ENCODE measurements around the gene CYP4F2. TPM values are rescaled to one million over a fixed set of nuclear protein-coding genes. Genes with fewer than 3 reads are reported as not detected.
"Not testable (repeated sequence)": the region's sequence is repeated elsewhere in the genome, so short reads cannot be mapped to it uniquely, and the experiment has no call there.

CYP4F2 gene
- total RNA-seq, 1 experiment from 2014 or later = 1.6 TPM

DNA sequence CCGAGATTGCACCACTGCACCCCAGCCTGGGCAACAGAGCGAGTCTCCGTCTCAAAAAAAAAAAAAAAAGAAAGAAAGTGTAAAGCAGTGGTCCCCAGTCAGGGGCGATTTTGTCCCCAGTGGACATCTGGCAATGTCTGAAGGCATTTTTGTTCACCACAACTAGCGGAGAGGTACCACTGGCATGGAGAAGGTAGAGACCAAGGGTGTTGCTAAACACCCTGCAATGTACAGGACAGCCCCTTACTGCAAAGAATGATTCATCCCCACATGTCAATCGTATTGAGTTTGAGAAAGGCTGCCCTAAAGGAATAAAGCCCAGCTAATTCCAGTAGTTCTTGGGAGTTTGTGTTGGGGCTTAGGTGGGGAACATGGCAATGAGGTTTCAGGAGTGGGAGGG is 38.7 kb downstream of the CYP4F2 start:
- DNase-seq (ENCODE audit: low read depth) = peak; percentile 26

DNA sequence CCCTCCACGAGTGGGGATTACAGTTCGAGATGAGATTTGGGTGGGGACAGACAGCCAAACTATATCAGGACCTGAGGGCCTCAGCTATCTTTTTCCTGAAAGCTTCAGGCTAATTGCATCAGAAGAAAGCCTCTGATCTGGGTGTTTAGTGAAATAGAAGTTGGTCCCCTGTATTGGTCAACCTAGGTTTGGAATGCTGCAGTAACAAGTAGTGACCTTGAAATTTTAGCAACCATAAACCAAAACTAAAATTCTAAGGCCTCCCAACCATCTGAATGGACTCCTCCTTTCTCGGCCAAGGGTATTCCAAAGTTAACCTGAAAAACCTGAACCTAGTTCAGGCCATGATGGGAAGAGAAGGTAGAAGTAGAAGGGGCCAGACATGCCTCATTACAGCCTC is 47.5 kb downstream of the CYP4F2 start:
- DNase-seq (ENCODE audit: low read depth) = no peak

DNA sequence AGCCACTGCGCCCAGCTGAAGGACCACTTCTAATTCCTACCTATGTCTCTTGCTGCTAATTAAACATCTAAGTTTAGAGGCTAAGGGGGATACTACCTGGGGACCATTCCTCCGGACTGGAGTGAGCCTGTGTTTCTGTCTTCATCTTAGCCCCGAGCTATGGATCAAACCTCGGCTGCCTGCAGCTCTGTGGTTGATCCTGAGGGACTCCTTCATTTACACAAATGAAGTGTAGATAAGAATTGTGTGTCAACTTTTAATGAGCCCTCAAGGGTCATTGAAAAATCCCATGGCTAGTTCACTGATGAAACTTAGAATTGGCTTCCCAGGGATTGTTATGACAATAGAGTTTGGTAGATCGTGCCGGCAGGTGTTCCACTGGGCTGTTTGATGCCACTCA is 51.0 kb downstream of the CYP4F2 start:
- DNase-seq (ENCODE audit: low read depth) = no peak

DNA sequence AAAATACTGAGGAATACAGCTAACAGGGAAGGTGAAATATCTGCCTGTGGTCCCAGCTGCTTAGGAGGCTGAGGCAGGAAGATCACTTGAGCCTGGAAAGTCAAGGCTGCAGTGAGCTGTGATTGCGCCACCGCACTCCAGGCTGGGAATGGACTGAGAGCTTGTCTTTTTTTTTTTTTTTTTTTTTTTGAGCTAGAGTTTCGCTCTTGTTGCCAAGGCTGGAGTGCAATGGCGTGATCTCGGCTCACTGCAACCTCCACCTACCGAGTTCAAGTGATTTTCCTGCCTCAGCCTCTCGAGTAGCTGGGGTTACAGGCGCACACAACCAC is 54.0 kb downstream of the CYP4F2 start:
- DNase-seq (ENCODE audit: low read depth) = peak; percentile 42

DNA sequence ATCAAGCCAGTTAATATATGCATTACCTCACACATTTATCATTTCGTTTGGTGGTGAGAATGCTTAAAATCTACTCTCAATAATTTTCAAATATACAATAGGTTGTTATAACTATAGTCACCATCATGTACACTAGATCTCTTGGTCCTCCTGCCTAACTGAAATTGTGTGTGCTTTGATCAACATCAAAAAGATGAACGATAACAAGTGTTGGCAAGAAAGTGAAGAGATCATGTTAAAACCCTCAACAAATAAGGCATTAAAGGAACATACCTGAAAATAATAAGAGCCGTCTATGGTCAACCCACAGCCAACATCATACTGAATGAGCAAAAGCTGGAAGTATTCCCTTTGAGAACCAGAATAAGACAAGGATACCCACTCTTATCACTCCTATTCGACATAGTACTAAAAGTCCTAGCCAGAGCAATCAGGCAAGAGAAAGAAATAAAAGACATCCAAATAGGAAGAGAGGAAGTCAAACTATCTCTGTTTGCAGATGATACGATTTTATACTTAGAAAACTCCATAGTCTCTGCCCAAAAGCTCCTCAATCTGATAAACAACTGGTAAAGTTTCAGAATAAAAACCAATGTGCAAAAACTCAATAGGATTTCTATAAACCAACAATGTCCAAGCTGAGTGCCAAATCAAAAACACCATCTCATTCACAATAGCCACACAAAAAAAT is 54.5 kb downstream of the CYP4F2 start:
- DNase-seq (ENCODE audit: low read depth) = no peak

DNA sequence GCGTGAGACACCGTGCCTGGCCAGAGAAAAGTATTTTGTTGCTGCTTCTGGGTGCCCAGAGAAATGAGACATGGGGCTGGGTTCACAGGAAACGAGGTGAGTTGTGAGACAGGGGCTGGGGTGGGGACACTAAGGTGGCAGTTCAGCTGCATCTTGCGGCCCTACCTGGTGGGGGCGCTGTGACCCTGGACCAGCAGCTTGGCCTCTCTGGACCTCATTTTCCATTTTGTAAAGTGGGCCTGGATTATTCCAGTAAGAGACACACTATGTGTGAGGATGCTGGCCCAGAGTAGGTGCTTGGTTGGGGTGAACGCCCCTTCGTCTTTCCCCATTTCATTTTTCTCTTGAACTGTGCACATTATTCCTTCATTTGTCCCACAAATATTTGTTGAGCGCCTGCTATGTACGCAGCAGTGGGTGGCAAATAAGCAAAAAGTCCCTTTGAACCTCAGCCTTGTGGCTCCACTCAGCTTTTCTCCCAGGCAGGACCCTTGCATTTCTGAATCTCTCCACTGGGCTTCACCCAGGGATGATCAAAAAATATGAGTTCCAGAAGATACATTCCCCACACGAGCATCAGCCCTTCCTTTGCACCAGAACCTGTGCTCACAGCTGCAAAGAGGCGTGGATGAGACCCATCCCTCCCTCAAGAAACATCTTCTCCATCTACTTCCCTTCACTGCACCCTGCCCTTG is 55.9 kb downstream of the CYP4F2 start:
- DNase-seq (ENCODE audit: low read depth) = no peak

DNA sequence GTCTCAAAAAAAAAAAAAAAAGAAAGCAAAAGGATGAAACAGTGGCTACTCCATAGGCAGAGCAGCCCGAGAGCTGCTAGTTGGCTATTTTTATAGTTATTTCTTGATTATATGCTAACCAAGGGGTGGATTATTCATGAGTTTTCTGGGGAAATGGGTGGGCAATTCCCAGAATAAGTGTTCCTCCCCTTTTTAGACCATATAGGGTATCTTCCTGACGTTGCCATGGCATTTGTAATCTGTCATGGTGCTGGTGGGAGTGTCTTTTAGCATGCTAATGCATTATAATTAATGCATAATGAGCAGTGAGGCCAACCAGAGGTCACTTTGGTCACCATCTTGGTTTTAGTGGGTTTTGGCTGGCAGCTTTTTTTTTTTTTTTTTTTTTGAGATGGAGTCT is 57.0 kb downstream of the CYP4F2 start:
- DNase-seq (ENCODE audit: low read depth) = peak; percentile 42

DNA sequence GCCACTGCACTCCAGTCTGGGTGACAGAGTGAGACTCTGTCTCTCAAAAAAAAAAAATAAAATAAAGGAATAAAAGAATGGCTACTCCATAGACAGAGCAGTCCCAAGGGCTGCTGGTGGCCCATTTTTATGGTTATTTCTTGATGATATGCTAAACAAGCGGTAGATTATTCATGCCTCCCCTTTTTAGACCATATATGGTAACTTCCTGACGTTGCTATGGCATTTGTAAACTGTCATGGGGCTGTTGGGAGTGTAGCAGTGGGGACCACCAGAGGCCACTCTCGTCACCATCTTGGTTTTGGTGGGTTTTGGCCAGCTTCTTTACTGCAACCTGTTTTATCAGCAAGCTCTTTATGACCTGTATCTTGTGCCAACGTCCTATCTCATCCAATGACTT is 58.0 kb downstream of the CYP4F2 start:
- DNase-seq (ENCODE audit: low read depth) = not testable (repeated sequence)

DNA sequence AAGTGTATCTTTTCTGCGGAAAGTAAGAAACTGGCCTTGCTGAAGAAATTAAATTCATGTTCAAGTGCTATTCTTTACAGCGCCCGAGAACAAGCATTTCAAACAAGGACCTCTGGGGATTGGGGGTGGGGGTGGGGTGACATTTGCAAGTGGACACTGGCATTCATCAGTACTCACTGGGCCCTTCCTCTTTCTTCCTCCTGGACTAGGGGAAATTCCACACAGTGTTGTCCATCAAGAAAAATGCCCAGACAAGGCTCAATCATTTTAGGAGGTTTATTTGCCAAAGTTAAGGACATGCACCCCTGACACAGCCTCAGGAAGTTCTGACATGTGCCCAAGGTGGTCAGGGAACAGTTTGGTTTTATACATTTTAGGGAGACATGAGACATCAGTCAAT is 59.5 kb downstream of the CYP4F2 start:
- no peak for DNase-seq (ENCODE audit: low read depth)

DNA sequence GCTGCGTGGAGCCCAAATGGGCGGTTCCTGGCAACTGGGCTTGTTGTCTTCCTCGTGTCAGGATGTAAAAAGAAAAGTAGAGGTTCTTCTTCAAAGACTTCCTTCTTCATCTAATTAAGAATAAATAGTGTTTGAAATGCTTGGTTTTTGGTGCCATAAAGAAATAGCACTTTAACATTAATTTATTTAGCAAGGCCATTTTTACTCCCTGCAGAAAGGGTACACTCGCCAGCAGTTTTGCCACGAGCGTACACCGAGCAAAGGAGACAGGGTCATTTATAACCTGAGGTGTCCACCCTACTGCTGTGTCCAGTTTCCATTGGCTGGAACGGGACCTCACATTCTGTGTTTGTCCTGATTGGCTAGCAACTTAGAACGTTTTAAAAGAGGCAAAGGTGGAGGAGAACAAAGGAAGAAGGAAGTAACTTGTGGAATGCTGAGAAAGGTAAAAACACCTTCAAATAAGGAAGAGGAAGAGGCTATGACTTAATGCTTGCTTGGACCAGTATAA is 60.6 kb downstream of the CYP4F2 start:
- no peak for DNase-seq (ENCODE audit: low read depth)

DNA sequence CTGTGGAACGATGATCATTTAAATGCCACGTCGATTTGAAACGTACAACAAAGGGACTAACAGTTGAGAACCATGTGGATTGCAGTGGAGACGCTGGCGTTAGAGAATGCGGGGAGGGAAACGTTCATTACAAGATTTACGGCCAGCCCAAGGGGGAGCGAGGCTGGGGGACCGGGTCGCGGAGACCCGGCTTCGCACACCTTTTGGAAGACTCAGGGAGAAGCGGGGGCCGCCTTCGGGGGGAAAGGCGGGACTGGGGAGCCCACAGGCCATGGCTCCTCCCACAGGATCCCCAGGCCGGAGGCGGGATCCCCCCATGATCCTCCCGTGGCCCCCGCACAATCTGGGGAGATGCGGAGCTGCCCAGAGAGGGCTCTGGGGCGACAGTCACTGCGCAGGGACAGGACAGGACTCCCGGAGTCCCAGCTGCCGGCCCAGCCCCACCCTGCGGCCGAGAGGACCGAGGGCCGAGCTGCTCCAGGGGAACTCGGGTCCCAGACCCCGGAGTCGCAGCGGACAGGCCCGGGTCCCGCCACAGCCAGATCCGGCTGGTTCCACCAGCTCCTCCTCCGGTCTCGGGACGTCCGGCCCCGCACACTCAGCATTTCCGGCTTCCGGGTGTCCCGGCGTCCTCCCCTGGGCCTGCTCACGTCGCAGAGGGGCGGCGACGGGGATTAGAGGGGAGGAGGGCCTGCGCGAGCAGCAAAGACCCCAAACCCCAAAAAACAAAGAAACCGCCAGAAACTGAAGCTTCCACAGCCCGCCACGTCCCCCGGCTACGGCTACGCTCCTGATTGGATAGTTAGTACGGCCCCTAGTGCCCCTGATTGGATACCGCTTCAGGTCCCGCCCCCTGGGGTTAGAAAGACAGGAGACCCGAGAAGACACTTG is 61.3 kb downstream of the CYP4F2 start:
- peak; percentile 98 for DNase-seq (ENCODE audit: low read depth)

DNA sequence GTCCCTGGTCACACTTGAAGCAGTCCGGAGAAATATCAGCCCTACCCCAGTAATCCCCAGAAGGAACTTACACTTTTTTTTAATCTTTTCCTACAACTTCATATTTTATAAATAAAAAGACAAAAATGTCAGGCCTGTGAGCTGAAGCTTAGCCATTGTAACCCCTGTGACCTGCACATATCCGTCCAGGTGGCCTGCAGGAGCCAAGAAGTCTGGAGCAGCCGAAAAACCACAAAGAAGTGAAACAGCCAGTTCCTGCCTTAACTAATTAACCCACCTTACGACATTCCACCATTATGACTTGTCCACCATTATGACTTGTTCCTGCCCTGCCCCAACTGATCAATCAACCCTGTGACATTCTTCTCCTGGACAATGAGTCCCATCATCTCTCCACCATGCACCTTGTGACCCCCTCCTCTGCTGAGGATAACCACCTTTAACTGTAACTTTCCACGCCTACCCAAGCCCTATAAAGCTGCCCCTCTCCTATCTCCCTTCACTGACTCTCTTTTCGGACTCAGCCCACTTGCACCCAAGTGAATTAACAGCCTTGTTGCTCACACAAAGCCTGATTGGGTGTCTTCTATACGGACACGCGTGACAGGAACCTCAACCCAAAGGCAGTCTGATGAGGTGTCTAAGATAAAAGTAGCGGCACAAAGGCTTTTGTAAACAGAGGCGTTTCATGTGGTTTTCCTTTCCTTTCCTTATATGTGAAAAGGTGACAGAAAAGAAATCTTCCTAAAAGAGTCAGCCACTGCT is 62.1 kb downstream of the CYP4F2 start:
- peak; percentile 87 for DNase-seq (ENCODE audit: low read depth)

DNA sequence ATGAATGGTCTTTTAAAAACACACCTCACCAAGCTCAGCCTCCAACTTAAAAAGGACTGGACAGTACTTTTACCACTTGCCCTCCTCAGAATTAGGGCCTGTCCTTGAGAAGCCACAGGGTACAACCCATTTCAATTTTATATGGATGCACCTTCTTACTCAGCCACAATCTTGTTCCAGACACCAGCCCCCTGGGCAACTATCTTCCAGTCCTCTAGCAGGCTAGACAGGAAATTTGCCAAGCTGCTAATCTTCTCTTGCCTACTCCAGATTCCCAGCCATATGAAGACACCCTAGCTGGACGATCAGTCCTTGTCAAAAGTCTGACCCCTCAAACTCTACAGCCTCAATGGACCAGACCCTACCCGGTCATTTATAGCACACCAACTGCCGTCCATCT is 63.6 kb downstream of the CYP4F2 start:
- peak; percentile 65 for DNase-seq (ENCODE audit: low read depth)

DNA sequence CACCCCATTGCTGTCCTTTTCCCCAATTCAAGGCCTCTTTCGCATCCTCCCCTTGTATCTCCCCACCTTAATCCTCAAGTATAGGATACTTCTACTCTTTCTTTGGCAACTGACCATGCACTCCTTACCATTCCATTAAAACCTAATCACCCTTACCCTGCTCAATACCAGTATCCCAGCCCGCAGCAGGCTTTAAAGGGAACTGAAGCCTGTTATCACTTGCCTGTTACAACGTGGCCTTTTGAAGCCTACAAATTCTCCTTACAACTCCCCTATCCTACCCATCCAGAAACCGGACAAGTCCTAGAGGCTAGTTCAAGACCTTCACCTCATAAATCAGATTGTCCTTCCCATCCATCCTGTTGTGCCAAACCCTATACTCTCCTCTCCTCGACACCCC is 66.2 kb downstream of the CYP4F2 start:
- DNase-seq (ENCODE audit: low read depth) = no peak

DNA sequence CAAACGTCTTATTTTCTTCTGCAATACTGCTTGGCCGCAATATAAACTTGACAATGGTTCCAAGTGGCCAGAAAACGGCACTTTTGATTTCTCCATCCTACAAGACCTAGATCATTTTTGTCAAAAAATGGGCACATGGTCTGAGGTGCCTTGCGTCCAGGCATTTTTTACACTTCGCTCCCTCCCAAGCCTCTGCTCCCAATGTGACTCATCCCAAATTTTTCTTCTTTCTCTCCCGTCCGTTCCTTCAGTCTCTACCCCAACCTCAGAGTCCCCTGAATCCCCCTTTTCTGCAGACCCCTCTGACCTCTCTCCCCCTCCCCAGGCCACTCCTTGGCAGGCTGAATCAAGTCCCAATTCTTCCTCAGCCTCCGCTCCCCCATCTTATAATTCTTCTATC is 68.1 kb downstream of the CYP4F2 start:
- no peak for DNase-seq (ENCODE audit: low read depth)

DNA sequence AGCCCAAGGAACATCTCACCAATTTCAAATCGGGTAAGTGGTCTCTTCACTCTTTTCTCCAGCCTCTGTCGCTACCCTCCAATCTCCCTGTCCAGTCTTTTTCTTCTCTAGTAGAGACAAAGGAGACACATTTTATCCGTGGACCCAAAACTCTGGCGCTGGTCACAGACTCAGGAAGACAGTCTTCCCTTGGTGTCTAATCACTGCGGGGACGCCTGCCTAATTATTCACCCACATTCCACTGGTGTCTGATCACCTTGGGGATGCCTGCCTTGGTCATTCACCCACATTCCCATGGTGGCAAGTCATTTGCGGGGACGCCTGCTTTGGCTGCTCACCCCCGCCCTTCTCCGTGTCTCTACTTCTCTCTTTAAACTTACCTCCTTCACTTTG is 68.6 kb downstream of the CYP4F2 start:
- DNase-seq (ENCODE audit: low read depth) = peak; percentile 84

DNA sequence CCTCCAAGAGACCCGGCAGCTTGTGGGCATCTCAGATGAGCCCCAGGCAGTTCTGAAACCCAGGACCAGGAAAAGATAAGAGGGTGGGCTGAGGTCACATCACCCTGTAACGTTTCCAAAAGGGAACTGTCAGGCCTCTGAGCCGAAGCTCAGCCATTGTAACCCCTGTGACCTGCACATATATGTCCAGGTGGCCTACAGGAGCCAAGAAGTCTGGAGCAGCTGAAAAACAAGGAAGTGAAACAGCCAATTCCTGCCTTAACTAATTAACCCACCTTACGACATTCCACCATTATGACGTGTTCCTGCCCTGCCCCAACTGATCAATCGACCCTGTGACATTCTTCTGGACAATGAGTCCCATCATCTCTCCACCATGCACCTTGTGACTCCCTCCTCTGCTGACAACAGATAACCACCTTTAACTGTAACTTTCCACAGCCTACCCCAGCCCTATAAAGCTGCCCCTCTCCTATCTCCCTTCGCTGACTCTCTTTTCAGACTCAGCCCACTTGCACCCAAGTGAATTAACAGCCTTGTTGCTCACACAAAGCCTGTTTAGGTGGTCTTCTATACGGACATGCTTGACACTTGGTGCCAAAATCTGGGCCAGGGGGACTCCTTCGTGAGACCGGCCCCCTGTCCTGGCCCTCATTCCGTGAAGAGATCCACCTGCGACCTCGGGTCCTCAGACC is 69.1 kb downstream of the CYP4F2 start:
- peak; percentile 83 for DNase-seq (ENCODE audit: low read depth)

DNA sequence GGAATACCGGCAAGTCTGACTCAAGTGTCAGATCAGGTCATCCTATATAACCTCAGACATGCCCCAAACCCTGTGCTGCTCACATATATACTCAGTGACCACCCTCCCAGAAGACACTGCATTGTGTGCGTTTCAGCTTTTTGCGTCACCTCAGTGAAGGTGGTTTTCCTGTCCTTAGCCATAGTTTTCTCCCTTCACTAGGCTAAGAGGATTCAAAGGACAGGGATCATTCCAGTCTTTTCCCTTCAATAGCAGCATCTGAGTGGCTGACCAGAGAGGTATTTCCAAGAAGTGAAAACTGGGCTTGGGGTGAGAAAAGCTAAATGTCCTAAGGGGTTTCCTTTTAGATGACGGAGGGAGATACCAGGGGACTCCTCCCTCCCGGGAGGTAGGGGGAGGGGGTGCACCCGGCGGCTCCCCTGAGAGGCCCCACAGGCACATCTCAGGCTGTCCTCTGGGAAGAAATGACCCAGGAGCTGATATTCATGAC is 69.7 kb downstream of the CYP4F2 start:
- DNase-seq (ENCODE audit: low read depth) = peak; percentile 92
